HG03460 (cell line): Measurements from ENCODE around the gene CARD16.

ENCODE experiments used
- ATAC-seq: cut with Tn5 transposase; IDR thresholded peaks from one replicate; pipeline ENCODE4 v1.9.1; 2021; ENCODE audit not compliant: unreplicated experiment

Gene CARD16

DNA sequence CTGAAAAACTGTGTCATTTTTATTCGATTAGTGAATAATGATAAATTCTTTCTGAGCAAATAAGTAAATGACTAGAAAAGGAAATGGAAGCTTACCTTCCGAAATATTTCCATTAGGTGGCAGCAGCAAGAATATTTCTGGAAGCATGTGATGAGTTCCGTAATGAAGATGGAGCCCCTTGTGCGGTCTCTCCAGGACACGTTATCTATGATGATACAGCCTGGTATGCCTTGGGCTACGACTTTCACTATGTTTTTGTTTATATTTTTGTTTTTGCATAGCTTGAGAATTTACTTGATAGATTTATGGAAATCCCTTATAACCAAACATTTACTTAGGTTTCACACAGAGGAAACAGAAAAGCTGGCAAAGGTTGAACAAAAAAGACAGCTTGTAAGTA is 47.8 kb downstream of the CARD16 start:
- no peak for ATAC-seq

DNA sequence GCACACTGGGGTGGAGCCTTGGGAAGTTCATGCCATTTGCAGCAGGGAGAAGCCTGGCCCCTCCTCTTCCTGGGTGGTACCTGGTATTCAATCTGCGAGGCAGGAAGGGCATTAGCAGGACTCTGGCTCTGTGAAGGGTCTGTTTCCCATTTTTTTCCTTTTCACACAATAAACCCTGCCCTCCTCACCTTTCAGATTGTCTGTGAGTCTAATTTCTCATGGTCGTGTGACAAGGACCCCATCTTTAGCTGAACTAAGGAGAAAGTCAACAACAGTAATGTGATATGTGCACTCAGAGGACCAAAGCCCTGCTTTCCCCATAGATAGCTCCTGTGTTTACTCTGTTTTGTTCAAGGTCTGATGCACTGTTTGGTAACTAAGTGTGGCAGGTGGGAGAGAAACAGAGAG is 50.1 kb downstream of the CARD16 start:
- ATAC-seq, result no peak

DNA sequence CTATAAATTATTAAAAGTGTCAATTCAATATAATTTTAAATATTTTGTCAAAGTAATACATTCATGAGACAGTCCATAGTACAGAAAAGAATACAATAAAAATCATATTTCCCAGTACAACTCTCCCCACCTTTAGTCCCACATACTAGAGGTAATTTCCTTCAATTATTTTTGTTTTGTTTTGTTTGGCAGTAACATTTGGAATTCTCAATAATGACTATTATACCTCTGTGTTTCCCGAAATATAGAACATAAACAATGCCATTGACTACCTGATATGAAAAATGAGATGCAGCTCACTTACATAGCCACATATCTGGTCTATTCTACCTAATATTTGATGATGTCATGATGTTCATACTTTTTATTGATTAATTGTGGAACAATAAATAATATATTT is 52.4 kb downstream of the CARD16 start:
- no peak for ATAC-seq

DNA sequence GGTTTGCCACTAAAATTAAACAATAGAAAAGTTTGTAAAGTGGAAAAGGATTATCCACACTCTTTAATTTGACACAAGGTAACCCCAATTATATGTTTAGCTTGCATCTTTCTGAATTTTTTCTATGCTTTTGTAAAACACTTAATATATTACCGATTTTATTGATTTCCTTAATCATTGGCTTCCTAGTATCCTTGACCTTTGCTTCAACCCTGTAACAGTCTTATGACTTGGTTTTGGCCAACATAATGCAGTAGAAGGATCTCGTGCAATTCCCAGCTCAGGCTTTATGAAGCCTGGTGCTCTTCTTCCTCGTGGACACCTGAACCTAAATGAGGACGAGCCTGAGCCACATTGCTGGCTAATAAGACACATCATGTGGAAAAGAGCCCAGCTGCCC is 53.1 kb downstream of the CARD16 start:
- no peak for ATAC-seq
